HepG2 (cell line): ENCODE results near the gene NPPB. TPM values are rescaled to one million over a fixed set of nuclear protein-coding genes. Genes with fewer than 3 reads are reported as not detected.

ENCODE experiments used
- ATAC-seq: fragments of 200-7000 bp; cut with Tn5 transposase; 3 replicates; pipeline ENCODE4 v1.9.1; 2020; ENCODE audit warnings: mild to moderate bottlenecking, moderate library complexity
- BruUV-seq: library from RNA; stranded (reverse); fragments of 400-500 nt; replicated peaks from 2 replicates; lab custom pipeline; 2021; lab: Mats Ljungman, UMichigan
- CTCF ChIA-PET: fragments of 300-600 bp; formaldehyde crosslinking; extraction: SDS; loops from one replicate; lab custom pipeline; 2021; ENCODE audit warnings: low total read pairs, inconsistent platforms, low intra/inter-chr PET ratio; lab: Yijun Ruan, JAX
- POLR2A ChIA-PET: fragments of 350-600 bp; sonication (Branson Sonifier 250); formaldehyde crosslinking; loops from one replicate; lab custom pipeline; 2020; ENCODE audit warnings: antibody characterized with exemption, inconsistent platforms; lab: Yijun Ruan, JAX
- DNase-seq: peaks from one replicate; pipeline ENCODE4 v3.0.0-alpha.2; 2015; ENCODE audit warnings: low spot score
- FAIRE-seq: peaks from 3 replicates; lab custom pipeline; 2011; peaks lifted over from hg19 to GRCh38; lab: Jason Lieb, UNC
- H2AFZ ChIP-seq: one replicate; pipeline ENCODE4 v1.6.1; 2011; ENCODE audit warnings: low read length, inconsistent platforms
- H3K27ac ChIP-seq: fragments of 300-600 bp; 3 replicates; pipeline ENCODE4 v1.8.0; 2011; ENCODE audit warnings: mixed run types, mild to moderate bottlenecking, mixed read lengths, low read length, inconsistent platforms; ENCODE audit not compliant: insufficient read depth; ENCODE audit errors: extremely low read length
- H3K27me3 ChIP-seq, 2 experiments: fragments of 200-600 bp in 1 of 2; 2 replicates in 1 of 2; 3 replicates in 1 of 2; pipeline versions ENCODE4 v1.6.0 to v1.8.0; 2011; ENCODE audit warnings: low read length in 2 of 2, mild to moderate bottlenecking in 2 of 2, moderate library complexity in 2 of 2, inconsistent platforms in 1 of 2; ENCODE audit not compliant: insufficient read depth in 2 of 2, control insufficient read depth in 1 of 2
- H3K36me3 ChIP-seq, 2 experiments: fragments of 200-600 bp in 1 of 2; replicated peaks in 1 of 2; 2 replicates in 1 of 2; 3 replicates in 1 of 2; pipeline versions ENCODE4 v1.5.1 to v1.8.0; 2011; ENCODE audit warnings: low read length in 2 of 2, inconsistent platforms in 1 of 2; ENCODE audit not compliant: insufficient read depth in 2 of 2, control insufficient read depth in 1 of 2
- H3K4me1 ChIP-seq: 2 replicates; pipeline ENCODE4 v1.5.1; 2012; ENCODE audit warnings: low read length, inconsistent platforms; ENCODE audit not compliant: insufficient read depth
- H3K4me2 ChIP-seq: 2 replicates; pipeline ENCODE4 v1.6.0; 2011; ENCODE audit warnings: low read depth, low read length, inconsistent platforms
- H3K4me3 ChIP-seq, 3 experiments: fragments of 200-600 bp in 1 of 3; sonication (generic), shearing (Covaris generic) in 1 of 3; replicated peaks in 1 of 3; 2 replicates each; pipeline ENCODE4 v1.5.1; 2011 to 2016; ENCODE audit warnings: low read length in 3 of 3, inconsistent platforms in 2 of 3, low read depth in 2 of 3, mild to moderate bottlenecking in 2 of 3, control low read depth in 1 of 3, mixed read lengths in 1 of 3; ENCODE audit not compliant: insufficient read depth in 1 of 3
- H3K79me2 ChIP-seq: one replicate; pipeline ENCODE4 v1.6.1; 2011; ENCODE audit warnings: low read length, inconsistent platforms; ENCODE audit not compliant: insufficient read depth
- H3K9ac ChIP-seq: 2 replicates; pipeline ENCODE4 v1.6.0; 2011; ENCODE audit warnings: mild to moderate bottlenecking, low read depth, low read length, inconsistent platforms; ENCODE audit not compliant: insufficient read depth
- H3K9me3 ChIP-seq: 2 replicates; pipeline ENCODE4 v1.5.1; 2012; ENCODE audit warnings: mild to moderate bottlenecking, low read length
- H4K20me1 ChIP-seq: 2 replicates; pipeline ENCODE4 v1.6.0; 2011; ENCODE audit warnings: inconsistent platforms, mild to moderate bottlenecking, low read length, moderate library complexity; ENCODE audit not compliant: insufficient read depth
- AKNA ChIP-seq: sonication (generic); formaldehyde crosslinking; IDR thresholded peaks from 2 replicates; pipeline ENCODE4 v1.4.0; 2020; ENCODE audit warnings: missing genetic modification reagents, borderline replicate concordance
- ASH2L ChIP-seq: fragments of 300-600, 200-600 bp; sonication (generic); IDR thresholded peaks from 2 replicates; pipeline ENCODE4 v1.7.0; 2017; ENCODE audit warnings: low read depth, mild to moderate bottlenecking, moderate library complexity, mixed read lengths, low read length; ENCODE audit not compliant: insufficient read length
- CTCF ChIP-seq: sonication (generic); formaldehyde crosslinking; IDR thresholded peaks from 2 replicates; pipeline ENCODE4 v1.5.0; 2020; ENCODE audit warnings: mild to moderate bottlenecking, missing genetic modification reagents, moderate library complexity
- MED13 ChIP-seq: sonication (generic); formaldehyde crosslinking; IDR thresholded peaks from 2 replicates; pipeline ENCODE4 v1.5.0; 2020; ENCODE audit warnings: missing genetic modification reagents
- NFYB ChIP-seq: sonication (generic); formaldehyde crosslinking; IDR thresholded peaks from 2 replicates; pipeline ENCODE4 v1.4.0; 2020; ENCODE audit warnings: missing genetic modification reagents
- PCBP2 ChIP-seq: fragments of 200-400 bp; formaldehyde crosslinking; optimal IDR thresholded peaks from 2 replicates; pipeline ENCODE3; 2018; ENCODE audit warnings: low read length, low read depth; ENCODE audit not compliant: poor library complexity, severe bottlenecking
- RFXAP ChIP-seq: sonication (generic); formaldehyde crosslinking; IDR thresholded peaks from 2 replicates; pipeline ENCODE4 v1.4.0; 2020; ENCODE audit warnings: missing genetic modification reagents, borderline replicate concordance
- ZNF224 ChIP-seq: sonication (generic); formaldehyde crosslinking; IDR thresholded peaks from 2 replicates; pipeline ENCODE4 v1.5.0; 2020; ENCODE audit warnings: mild to moderate bottlenecking, missing genetic modification reagents
- ZNF556 ChIP-seq: sonication (generic); formaldehyde crosslinking; IDR thresholded peaks from 2 replicates; pipeline ENCODE4 v1.4.0; 2020; ENCODE audit warnings: mild to moderate bottlenecking, missing genetic modification reagents, borderline replicate concordance
- ZNF563 ChIP-seq: sonication (generic); formaldehyde crosslinking; IDR thresholded peaks from 2 replicates; pipeline ENCODE4 v1.8.0; 2022; ENCODE audit warnings: mild to moderate bottlenecking, moderate library complexity, missing genetic modification reagents
- WGBS: methylation state at CpG from one replicate; pipeline ENCODE4 v1.1.6; 2017; ENCODE audit warnings: low lambda C conversion rate; 5-methylcytosine and 5-hydroxymethylcytosine counted together
- in situ Hi-C: cut with HindIII; loops from 2 replicates; pipeline ENCODE4 v1.10.0; 2017; ENCODE audit warnings: low pct_unique_long_range_greater_than_20kb; ENCODE audit not compliant: extremely low pct_ligation_motif_present
- intact Hi-C: fragments of 100-400 bp; cut with micrococcal nuclease; formaldehyde crosslinking; loops from one replicate; pipeline ENCODE4 v1.10.0; 2022; ENCODE audit not compliant: unreplicated experiment
- polyA plus RNA-seq, 8 experiments: library from polyadenylated mRNA; depleted of rRNA in 3 of 8; stranded (reverse) in 7 of 8; unstranded in 1 of 8; fragments of >200 nt; fragmentation: Illumina TruSeq in 4 of 8; extraction: Trizol in 4 of 8; gene quantifications; 2 replicates each; pipeline versions ENCODE4 v1.2.1 to v1.2.3, GENCODE V29; 2011 to 2016; ENCODE audit warnings: low read depth in 4 of 8, missing spikeins in 1 of 8, mixed read lengths in 1 of 8; ENCODE audit not compliant: insufficient read depth in 1 of 8
- total RNA-seq, 5 experiments: library from RNA; depleted of rRNA; stranded (reverse); fragments of >200 nt; fragmentation: Illumina TruSeq; extraction: Trizol; gene quantifications; 2 replicates each; pipeline ENCODE4 v1.2.3, GENCODE V29; 2016; ENCODE audit warnings: low read depth in 1 of 5
- TF ChIP-seq, protein P1 (sequence below): sonication (generic); formaldehyde crosslinking; IDR thresholded peaks from 2 replicates; pipeline ENCODE4 v1.8.0; 2022; ENCODE audit warnings: missing genetic modification reagents, low read depth, mild to moderate bottlenecking, borderline replicate concordance
- TF ChIP-seq, protein P2 (sequence below): sonication (generic); formaldehyde crosslinking; IDR thresholded peaks from 2 replicates; pipeline ENCODE4 v1.8.1; 2023; ENCODE audit warnings: mild to moderate bottlenecking, missing genetic modification reagents, borderline replicate concordance

The NPPB gene
- total and polyA plus RNA-seq, 2 of the 13 experiments (the other 11 are each of a cell fraction or from before 2014, with no cell fraction given): 1.9 TPM; not detected in 1

GRCh38 chr1:11851180-11851579, 7.6 kb downstream of the NPPB start:
- ATAC-seq: no peak
- in situ Hi-C loops: no loop called here

More at GRCh38 chr1:11851180-11851579, 7.6 kb downstream of the NPPB start:
- Histone ChIP-seq H3K4me1 (no peaks in the 10 kb centered on the region), H3K9me3 (no peaks in the 10 kb centered on the region), H2AFZ (no peak overlapping the region), H3K79me2 (no peaks in the 10 kb centered on the region), H3K36me3 (no peaks in the 10 kb centered on the region; a peak in 1 of 5 replicates), H3K27me3 (peaks cover 0 to 9% of the 10 kb centered on the region in 2 experiments; a peak in 1 of 5 replicates), H3K9ac (no peak overlapping the region), H3K4me2 (no peak overlapping the region), H3K27ac (no peak overlapping the region), H4K20me1 (no peaks in the 10 kb centered on the region), H3K4me3 (no peak overlapping the region)
- no TSS peak for BruUV-seq
- intact Hi-C loops: no loop called here
- POLR2A ChIA-PET: no interaction called here
- DNase-seq (no peak), FAIRE-seq (no peak)
- CTCF ChIA-PET: no interaction called here
- 79% methylated on average over 5 of the region's 7 CpGs for WGBS
- TF ChIP-seq NFYB (CRISPR knock-in tag): no peak
- TF ChIP-seq CTCF: no peak
- no peak for TF ChIP-seq ZNF224
- no peak for TF ChIP-seq ASH2L
- TF ChIP-seq, protein P1, sequence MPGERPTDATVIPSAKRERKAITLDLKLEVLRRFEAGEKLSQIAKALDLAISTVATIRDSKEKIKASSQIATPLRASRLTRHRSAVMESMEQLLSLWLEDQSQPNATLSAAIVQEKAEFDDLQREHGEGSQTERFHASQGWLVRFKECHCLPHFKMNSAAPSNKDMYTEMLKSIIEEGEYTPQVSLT: no peak
- TF ChIP-seq, protein P2, sequence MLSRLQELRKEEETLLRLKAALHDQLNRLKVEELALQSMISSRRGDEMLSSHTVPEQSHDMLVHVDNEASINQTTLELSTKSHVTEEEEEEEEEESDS: no peak
- TF ChIP-seq ZNF563: no peak
- no peak for TF ChIP-seq ZNF556
- no peak for TF ChIP-seq AKNA (CRISPR knock-in tag)
- TF ChIP-seq PCBP2: no peak
- TF ChIP-seq RFXAP (CRISPR knock-in tag): no peak
- no peak for TF ChIP-seq MED13 (CRISPR knock-in tag)
